A673 (cell line): ENCODE data around the gene ASIC2. TPM values are rescaled to one million over a fixed set of nuclear protein-coding genes. Genes with fewer than 3 reads are reported as not detected.

Experiments used
- BruUV-seq: library from RNA; stranded (reverse); fragments of 400-500 nt; replicated peaks from 2 replicates; lab custom pipeline; 2021; lab: Mats Ljungman, UMichigan
- CTCF ChIA-PET: fragments of 300-600 bp; sonication (Branson Sonifier 250); formaldehyde crosslinking; loops from one replicate; lab custom pipeline; 2022; ENCODE audit warnings: antibody characterized with exemption; lab: Charles Lee
- POLR2A ChIA-PET: fragments of 300-600 bp; sonication (Branson Sonifier 250); formaldehyde crosslinking; loops from one replicate; lab custom pipeline; 2022; ENCODE audit warnings: antibody characterized with exemption; ENCODE audit not compliant: low non-redundant PET; lab: Charles Lee
- DNase-seq: peaks from one replicate; pipeline ENCODE4 v3.0.0-alpha.2; 2015; ENCODE audit warnings: low spot score
- H3K27ac ChIP-seq: fragments of 200-600 bp; sonication (generic); 2 replicates; pipeline ENCODE4 v1.5.1; 2016; ENCODE audit warnings: mixed run types, low read depth, mild to moderate bottlenecking, mixed read lengths, antibody characterized with exemption, low read length; ENCODE audit not compliant: poor library complexity, severe bottlenecking
- H3K27me3 ChIP-seq: fragments of 200-600 bp; sonication (generic); replicated peaks from 2 replicates; pipeline ENCODE4 v1.6.1; 2017; ENCODE audit warnings: mixed run types, low read depth, mild to moderate bottlenecking, mixed read lengths, antibody characterized with exemption, low read length; ENCODE audit not compliant: insufficient read depth, poor library complexity
- H3K36me3 ChIP-seq: fragments of 200-600 bp; sonication (generic); 2 replicates; pipeline ENCODE4 v1.6.1; 2016; ENCODE audit warnings: mixed run types, mild to moderate bottlenecking, mixed read lengths, antibody characterized with exemption, low read length; ENCODE audit not compliant: insufficient read depth, poor library complexity, severe bottlenecking
- H3K4me1 ChIP-seq: fragments of 200-600 bp; sonication (generic); 2 replicates; pipeline ENCODE4 v1.6.1; 2017; ENCODE audit warnings: mixed run types, mild to moderate bottlenecking, mixed read lengths, antibody characterized with exemption, low read length; ENCODE audit not compliant: insufficient read depth, poor library complexity, severe bottlenecking
- H3K4me3 ChIP-seq: fragments of 200-600 bp; sonication (generic); 2 replicates; pipeline ENCODE4 v1.5.1; 2016; ENCODE audit warnings: low read depth, mixed run types, mild to moderate bottlenecking, mixed read lengths, low read length; ENCODE audit not compliant: poor library complexity, severe bottlenecking
- H3K9me3 ChIP-seq: fragments of 200-600 bp; sonication (generic); 2 replicates; pipeline ENCODE4 v1.6.1; 2016; ENCODE audit warnings: mixed run types, low read depth, mild to moderate bottlenecking, mixed read lengths, antibody characterized with exemption, low read length; ENCODE audit not compliant: poor library complexity, severe bottlenecking
- CTCF ChIP-seq: fragments of 300-800, 200-600 bp; sonication (generic); conservative IDR thresholded peaks from 2 replicates; pipeline ENCODE4 v1.5.1; 2017; ENCODE audit warnings: low read depth, mild to moderate bottlenecking, antibody characterized with exemption, low read length, moderate library complexity, mixed read lengths
- EZH2 ChIP-seq: fragments of 200-600 bp; sonication (generic); IDR thresholded peaks from 2 replicates; pipeline ENCODE4 v1.6.1; 2017; ENCODE audit warnings: borderline replicate concordance, low read depth, mild to moderate bottlenecking, mixed read lengths, antibody characterized with exemption, low read length; ENCODE audit not compliant: poor library complexity, severe bottlenecking
- intact Hi-C: fragments of 100-400 bp; cut with micrococcal nuclease; formaldehyde crosslinking; loops from one replicate; pipeline ENCODE4 v1.10.0; 2022; ENCODE audit not compliant: unreplicated experiment
- total RNA-seq: library from RNA; stranded (reverse); gene quantifications from 2 replicates; pipeline ENCODE4 v1.2.3, GENCODE V29; 2021

ASIC2 gene
- total RNA-seq, 1 experiment from 2014 or later, result 8.6 TPM

- DNase-seq, result no peak
- no peaks in the 10 kb centered on the region for H3K36me3 ChIP-seq
- no peaks in the 10 kb centered on the region for H3K9me3 ChIP-seq
- H3K27me3 ChIP-seq, result no peaks in the 10 kb centered on the region
- H3K27ac ChIP-seq, result no peak overlapping the region
- peaks cover 10% of the 10 kb centered on the region for H3K4me1 ChIP-seq
- TF ChIP-seq CTCF, result no peak
- ChIA-PET POLR2A (no interaction called here), CTCF (no interaction called here)
- intact Hi-C loops, result no loop called here
- BruUV-seq, result no TSS peak
- no peak overlapping the region for H3K4me3 ChIP-seq
Observed at GRCh38 chr17:33124871-33125551, 168.1 kb downstream of the ASIC2 start.

GRCh38 chr17:33124185-33124584 is 168.9 kb downstream of the ASIC2 start:
- Histone ChIP-seq H3K36me3 (no peaks in the 10 kb centered on the region), H3K4me3 (no peak overlapping the region), H3K27ac (no peak overlapping the region), H3K4me1 (peaks cover 18% of the 10 kb centered on the region), H3K27me3 (no peaks in the 10 kb centered on the region), H3K9me3 (no peaks in the 10 kb centered on the region)
- DNase-seq, result no peak
- POLR2A ChIA-PET, result no interaction called here
- CTCF ChIA-PET, result no interaction called here
- TF ChIP-seq CTCF (no peak), EZH2 (no peak)
- BruUV-seq, result no TSS peak
- intact Hi-C loops, result no loop called here

GRCh38 chr17:33121756-33122155 is 171.3 kb downstream of the ASIC2 start:
- BruUV-seq, result no TSS peak
- intact Hi-C loops, result no loop called here
- TF ChIP-seq CTCF (no peak), EZH2 (no peak)

More at GRCh38 chr17:33121756-33122155, 171.3 kb downstream of the ASIC2 start:
- ChIA-PET POLR2A (no interaction called here), CTCF (no interaction called here)
- H3K9me3 ChIP-seq, result no peaks in the 10 kb centered on the region
- no peaks in the 10 kb centered on the region for H3K36me3 ChIP-seq
- H3K4me1 ChIP-seq, result peaks cover 18% of the 10 kb centered on the region
- no peak overlapping the region for H3K27ac ChIP-seq
- no peaks in the 10 kb centered on the region for H3K27me3 ChIP-seq
- no peak overlapping the region for H3K4me3 ChIP-seq
- DNase-seq, result no peak
